GM12801 (cell line): Measurements from ENCODE around the gene ITK.

ENCODE experiments used
- TF ChIP-seq, protein P1 (sequence below): IDR thresholded peaks from one replicate; pipeline ENCODE4 v1.5.1; 2011; ENCODE audit warnings: control low read depth; ENCODE audit not compliant: insufficient read length; ENCODE audit errors: extremely low read depth

The ITK gene

DNA sequence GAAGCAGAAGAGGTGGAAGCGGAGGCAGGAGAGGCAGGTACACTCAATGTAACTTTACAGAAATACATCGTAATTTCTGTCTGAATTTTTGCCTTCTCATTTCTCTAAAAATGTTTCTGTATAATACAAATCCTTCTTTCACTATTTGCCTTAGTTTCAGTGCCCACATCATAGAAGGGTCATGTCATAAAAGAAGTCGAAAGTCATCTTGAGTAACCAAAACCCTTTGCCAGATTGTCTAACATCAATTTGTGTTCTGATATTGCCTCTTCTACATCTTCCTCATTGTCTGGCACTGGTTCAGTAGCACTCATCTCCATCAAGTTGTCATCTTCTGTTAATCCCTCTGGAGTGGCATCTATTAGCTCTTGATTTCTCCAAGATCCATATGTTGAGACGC lies 79.1 kb downstream of the ITK start:
- TF ChIP-seq, protein P1, sequence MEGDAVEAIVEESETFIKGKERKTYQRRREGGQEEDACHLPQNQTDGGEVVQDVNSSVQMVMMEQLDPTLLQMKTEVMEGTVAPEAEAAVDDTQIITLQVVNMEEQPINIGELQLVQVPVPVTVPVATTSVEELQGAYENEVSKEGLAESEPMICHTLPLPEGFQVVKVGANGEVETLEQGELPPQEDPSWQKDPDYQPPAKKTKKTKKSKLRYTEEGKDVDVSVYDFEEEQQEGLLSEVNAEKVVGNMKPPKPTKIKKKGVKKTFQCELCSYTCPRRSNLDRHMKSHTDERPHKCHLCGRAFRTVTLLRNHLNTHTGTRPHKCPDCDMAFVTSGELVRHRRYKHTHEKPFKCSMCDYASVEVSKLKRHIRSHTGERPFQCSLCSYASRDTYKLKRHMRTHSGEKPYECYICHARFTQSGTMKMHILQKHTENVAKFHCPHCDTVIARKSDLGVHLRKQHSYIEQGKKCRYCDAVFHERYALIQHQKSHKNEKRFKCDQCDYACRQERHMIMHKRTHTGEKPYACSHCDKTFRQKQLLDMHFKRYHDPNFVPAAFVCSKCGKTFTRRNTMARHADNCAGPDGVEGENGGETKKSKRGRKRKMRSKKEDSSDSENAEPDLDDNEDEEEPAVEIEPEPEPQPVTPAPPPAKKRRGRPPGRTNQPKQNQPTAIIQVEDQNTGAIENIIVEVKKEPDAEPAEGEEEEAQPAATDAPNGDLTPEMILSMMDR, result no peak

DNA sequence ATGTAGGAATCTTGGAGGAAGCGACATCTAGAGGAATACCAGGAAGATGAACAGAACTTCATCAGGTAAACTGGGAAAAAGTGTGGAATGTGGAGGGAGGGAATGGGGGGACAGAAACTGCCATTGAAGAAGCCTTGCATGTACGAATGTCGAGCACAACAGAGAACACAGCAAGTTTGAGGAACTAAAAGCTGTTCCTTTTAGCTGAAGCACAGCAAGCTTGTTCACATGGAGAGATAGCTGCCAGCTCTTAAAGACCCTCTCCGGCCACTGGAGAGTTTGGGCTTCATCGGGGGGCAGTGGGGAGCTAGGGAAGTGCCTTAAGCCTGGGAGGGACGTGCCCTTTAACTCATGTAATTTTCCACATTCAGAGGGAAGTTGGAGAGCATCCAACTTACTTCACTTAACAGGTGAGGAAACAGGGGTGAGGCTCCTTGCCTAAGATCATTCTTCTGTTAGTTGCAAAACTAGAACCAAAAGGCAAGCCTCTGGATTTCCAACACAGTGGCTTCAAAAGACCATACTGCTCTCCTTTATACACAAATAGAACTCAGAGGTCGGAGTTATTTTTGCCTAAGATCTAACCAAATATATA lies 83.0 kb downstream of the ITK start:
- TF ChIP-seq, protein P1, result no peak

DNA sequence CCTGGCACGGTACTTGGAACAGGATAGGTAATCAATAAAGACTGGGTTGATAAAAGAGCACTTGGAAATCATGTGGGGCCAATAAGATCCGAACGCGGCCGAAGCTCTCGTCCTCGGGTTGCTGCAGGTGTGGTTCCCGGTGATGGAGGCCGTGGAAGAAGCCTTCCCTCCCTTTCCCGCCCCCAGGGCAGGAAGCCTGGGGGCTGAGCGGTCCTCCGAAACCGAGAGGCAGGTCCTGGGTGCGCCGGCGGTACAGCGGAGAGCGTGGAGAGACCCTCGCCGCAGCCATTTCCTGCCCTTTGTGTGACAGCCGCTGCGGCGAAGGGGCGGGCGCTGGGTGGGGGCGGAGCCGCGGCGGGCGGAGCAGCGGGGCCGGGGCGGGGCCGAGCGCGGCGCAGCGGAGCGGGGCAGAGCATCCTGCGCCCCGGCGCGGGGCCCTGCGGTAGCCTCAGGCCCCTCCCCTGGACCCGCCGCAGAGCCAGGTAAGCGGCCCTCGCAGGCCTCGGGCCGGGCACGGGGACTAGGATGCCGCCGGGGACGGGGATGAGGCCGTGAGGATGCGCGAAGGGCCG lies 85.2 kb downstream of the ITK start, which contains the start of gene CYFIP2:
TSS of gene CYFIP2 (plus strand) at position 410 of the 572 bp plus-strand sequence. CDS start 19,239 bp downstream, outside the sequence.
- TF ChIP-seq, protein P1, result no peak

- TF ChIP-seq, protein P1, result no peak
Measured at GRCh38 chr5:157266286-157267007, 85.8 kb downstream of the ITK start.

DNA sequence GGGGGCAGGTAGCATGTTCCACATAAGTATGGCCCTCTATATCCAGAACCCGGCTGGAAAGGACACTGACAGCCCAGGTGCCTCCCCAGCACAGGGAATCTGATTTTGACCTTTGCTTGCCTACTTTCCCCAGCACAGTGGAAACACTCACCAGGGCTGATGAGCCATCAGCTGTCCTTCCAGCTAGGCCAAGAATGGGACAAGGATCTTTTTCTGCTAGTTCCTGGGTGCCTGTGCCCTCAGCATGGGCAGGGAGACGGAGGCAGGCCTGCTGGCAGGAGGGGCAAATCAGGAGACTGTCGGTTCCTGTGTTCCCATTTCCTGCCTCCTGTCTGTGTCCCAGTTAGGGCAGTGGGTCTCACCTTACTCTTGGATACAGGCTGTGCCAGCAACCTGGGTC lies 86.4 kb downstream of the ITK start:
- TF ChIP-seq, protein P1, result no peak

GRCh38 chr5:157267761-157268480 lies 87.3 kb downstream of the ITK start:
- TF ChIP-seq, protein P1, result no peak

DNA sequence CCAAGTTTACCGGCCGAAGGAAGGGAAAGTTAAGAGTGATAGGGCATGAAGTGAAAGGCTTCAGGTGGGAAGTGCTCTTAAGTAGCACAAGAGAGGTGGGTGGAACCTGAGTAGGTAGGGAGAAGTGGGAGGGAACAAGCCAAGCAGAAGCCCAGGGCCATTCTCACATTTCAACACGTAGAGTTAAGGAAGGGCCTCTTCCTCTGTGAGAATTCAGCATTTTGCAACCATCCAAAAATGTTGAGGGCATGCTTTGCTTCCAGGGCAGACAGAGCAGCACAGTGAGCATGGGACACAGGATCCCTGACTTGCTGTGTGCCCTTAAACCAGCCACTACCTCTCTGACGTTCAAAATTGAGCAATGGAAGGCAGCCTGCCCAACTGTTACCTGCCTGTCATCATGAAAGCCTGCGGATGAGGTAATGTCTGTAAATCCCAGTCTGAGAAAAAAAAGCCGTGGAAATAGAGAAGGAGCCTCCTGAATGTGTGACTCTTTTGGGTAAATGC lies 88.6 kb downstream of the ITK start:
- TF ChIP-seq, protein P1, result no peak
